Left renal cortex interstitium (tissue), 4 donors: ENCODE results near the gene PPP2R2C. TPM values are rescaled to one million over a fixed set of nuclear protein-coding genes. Genes with fewer than 3 reads are reported as not detected.

ENCODE experiments used
- DNase-seq, 4 donors: peaks; one replicate each; pipeline ENCODE4 v3.0.0-alpha.2; 2013; ENCODE audit warnings: low read depth in 4 of 4, low spot score in 2 of 4, missing footprints in 1 of 4
- polyA plus RNA-seq, 4 donors: library from polyadenylated mRNA; unstranded; fragments of 120-200 nt; gene quantifications; one replicate each; pipeline ENCODE4 v1.2.1, GENCODE V29; 2013; ENCODE audit not compliant: insufficient read length in 4 of 4

The PPP2R2C gene
- polyA plus RNA-seq, 4 donors: 0.35 to 0.66 (median 0.53) TPM

- DNase-seq: no peak
These were observed 103.8 kb downstream of the PPP2R2C start for GRCh38 chr4:6368601-6369000.

GRCh38 chr4:6368096-6368495 lies 104.3 kb downstream of the PPP2R2C start:
- no peak for DNase-seq

- no peak for DNase-seq
These were observed 105.0 kb downstream of the PPP2R2C start for GRCh38 chr4:6367371-6367851.

- no peak for DNase-seq
These were observed 105.8 kb downstream of the PPP2R2C start for GRCh38 chr4:6366581-6366980.

- no peak for DNase-seq
These were observed 106.8 kb downstream of the PPP2R2C start for GRCh38 chr4:6365545-6366086.

GRCh38 chr4:6364581-6364980 lies 107.8 kb downstream of the PPP2R2C start:
- DNase-seq: no peak

- DNase-seq: no peak
These were observed 108.3 kb downstream of the PPP2R2C start for GRCh38 chr4:6364146-6364545.

GRCh38 chr4:6362896-6363295 lies 109.5 kb downstream of the PPP2R2C start:
- DNase-seq: peak in 1 of 4 donors; percentile 49

- DNase-seq: no peak
These were observed 110.0 kb downstream of the PPP2R2C start for GRCh38 chr4:6362243-6362885.

GRCh38 chr4:6361076-6361784 lies 111.2 kb downstream of the PPP2R2C start:
- DNase-seq: no peak

- no peak for DNase-seq
These were observed 112.0 kb downstream of the PPP2R2C start for GRCh38 chr4:6360385-6360784.

GRCh38 chr4:6359536-6360308 lies 112.7 kb downstream of the PPP2R2C start:
- DNase-seq: no peak

- no peak for DNase-seq
These were observed 114.9 kb downstream of the PPP2R2C start for GRCh38 chr4:6357476-6357875.

- no peak for DNase-seq
These were observed 116.3 kb downstream of the PPP2R2C start for GRCh38 chr4:6356076-6356560.

- DNase-seq: no peak
These were observed 117.4 kb downstream of the PPP2R2C start for GRCh38 chr4:6355052-6355451.

GRCh38 chr4:6354626-6355025 lies 117.8 kb downstream of the PPP2R2C start:
- DNase-seq: no peak

GRCh38 chr4:6354119-6354518 lies 118.3 kb downstream of the PPP2R2C start:
- no peak for DNase-seq

GRCh38 chr4:6352031-6352692 lies 120.3 kb downstream of the PPP2R2C start:
- no peak for DNase-seq

- no peak for DNase-seq
These were observed 121.0 kb downstream of the PPP2R2C start for GRCh38 chr4:6351246-6352000.

GRCh38 chr4:6350646-6351045 lies 121.8 kb downstream of the PPP2R2C start:
- no peak for DNase-seq
